Fibroblast of skin of abdomen (primary cell): Measurements from ENCODE around the gene FASTK.
A peak's percentile ranks its signal among the peaks of the same experiment; 100 is the strongest.

Experiments used
- DNase-seq: peaks from one replicate; pipeline ENCODE4 v3.0.0-alpha.2; 2013

Gene FASTK

DNA sequence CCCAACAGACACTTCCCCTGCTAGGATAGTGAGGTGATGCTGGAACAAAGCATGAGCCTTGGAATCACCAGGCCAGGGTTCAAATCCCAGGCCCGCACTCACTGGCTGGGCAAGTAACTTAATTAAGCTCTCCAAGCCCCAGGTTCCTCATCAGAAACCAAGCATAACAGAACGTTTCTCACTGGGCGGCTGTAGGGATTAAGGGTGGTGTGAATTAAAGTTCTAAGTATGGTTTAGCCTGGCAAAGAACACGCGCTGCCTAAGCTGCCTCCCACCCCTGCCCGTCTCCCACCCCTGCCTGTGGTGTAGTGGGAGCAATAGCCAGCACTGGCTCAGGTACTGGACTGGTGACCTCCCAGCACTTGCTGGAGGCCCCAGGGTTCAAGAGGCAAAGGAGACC is 15.6 kb downstream of the FASTK start:
- DNase-seq, result no peak

DNA sequence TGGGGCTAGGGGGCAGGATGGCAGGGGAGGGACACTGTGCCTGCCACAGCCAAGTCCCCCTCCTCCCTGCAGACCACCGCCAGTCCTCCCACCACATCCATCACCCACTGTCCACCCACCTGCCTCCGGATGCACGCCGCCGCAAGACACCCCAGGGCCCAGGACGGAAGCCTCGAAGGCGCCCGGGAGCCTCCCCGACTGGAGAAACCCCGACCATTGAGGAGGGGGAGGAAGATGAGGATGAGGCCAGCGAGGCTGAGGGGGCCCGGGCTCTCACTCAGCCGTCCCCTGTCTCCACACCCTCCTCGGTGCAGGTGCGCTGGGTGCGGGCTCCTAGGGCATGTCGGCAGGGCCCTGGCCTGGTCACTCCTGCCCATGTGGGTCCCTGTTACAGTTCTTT is 16.2 kb downstream of the FASTK start:
- DNase-seq, result no peak

DNA sequence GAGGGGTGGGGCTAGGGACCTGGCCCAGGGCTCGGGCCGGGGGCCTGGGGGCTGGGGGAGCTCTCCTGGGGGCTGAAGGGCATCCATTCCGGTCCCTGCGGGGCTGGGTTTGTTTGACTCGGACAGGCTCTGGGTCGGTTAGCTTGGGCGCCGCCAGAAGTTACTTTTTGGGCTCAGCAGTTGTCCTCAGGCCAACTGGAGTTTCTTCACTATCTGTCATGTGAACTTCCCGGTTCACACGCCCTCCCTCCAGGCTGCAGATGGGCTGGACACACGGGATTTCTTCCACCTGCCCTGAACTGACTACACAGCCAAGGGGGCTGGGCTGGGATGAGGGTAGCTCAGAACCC is 17.4 kb downstream of the FASTK start:
- DNase-seq, result no peak

DNA sequence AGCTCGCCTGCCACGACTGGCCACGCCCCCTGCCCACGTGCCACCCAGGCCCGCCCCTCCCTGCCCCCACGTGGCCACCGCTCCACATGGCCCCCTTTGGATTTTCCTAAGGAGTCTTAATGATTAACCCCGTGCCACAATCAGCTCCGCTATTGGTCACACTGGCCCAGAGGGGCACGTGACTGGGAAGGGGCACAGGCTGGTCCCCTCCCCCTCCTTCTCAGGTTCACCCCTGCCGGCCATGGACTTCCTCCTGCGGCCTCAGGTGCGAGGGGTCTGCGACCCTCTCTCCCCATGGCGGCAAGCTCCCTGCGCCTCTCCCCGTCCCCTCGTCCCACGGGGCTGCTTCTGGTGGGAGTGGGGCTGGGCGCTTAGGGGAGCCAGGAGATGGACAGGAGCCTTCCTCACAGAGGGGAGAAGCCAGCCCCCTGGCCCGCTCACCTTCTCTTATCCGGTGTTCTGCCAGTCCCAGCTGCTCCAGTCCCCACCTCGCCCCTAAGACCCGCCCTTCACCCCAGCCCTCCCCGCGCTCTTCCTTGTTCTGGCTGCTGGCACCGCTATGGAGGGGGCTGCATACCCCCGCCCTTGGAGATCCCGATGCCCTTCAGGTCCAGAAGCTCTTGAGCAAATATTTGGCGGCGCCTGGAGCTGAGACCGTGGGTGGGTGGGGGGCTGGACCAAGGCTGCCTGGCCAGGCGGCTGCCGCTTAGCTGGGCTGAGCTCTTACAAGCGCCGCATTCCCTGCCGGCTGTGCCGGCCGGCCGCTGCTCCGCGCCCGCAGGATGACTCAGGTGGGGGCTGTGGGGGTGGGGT is 18.0 kb downstream of the FASTK start:
- DNase-seq, result peak; percentile 58

DNA sequence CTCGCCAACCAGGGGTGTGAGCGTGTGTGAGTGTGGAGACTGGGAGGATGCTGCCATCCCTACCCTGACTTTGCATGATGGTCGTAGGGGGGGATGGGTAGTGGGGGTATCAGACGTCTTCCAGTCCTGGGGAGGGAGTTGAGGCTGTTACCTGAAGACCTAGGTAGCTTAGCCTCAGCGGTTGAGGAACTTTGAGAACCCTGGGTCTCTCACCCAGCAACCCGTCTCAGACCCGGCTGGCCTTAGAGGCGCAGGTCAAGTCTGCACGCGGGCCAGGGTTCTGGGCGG is 18.6 kb downstream of the FASTK start:
- DNase-seq, result no peak

DNA sequence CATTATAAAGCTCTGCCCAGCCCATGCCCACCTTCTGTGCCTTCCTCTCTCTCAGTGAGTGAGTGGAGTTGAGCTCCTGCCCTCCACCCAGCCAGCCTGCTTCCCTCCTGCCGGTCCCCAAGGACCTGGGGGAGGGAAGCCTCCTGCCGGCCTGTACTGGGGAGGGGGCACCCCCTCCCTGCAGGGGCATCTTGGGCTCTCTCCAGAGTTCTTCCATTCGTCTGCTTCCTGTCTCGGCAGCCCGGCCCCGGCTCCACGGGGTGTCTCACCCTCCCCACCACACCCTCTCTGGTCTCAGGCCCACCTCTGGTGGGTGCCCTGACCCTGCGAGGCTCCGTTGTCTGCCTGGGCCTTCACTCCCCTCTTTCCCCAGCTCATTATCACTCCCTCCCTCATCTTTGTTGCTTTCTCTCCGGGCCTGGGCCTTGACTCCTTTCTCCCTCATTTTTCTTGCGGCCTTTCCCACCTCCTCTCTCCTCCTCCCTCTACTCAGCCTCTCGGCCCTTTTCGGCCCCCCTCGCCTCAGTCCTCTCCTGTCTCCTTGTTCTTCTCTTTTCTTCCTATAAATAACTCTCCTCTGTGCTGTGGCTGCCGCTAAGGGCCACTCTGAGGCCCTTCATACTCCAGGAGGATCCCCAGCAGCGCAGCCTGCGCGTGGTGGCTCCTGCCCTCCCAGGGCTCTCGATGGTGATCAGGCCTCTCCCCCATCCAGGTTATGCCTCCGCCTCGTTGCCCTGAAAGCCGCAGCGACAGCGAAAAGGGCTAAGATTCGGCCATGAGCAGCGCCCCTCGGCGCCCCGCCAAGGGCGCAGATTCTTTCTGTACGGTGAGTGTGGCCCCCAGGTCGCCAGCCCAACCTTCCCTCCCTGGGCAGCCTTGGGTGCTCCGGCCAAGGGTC is 19.1 kb downstream of the FASTK start:
- no peak for DNase-seq

DNA sequence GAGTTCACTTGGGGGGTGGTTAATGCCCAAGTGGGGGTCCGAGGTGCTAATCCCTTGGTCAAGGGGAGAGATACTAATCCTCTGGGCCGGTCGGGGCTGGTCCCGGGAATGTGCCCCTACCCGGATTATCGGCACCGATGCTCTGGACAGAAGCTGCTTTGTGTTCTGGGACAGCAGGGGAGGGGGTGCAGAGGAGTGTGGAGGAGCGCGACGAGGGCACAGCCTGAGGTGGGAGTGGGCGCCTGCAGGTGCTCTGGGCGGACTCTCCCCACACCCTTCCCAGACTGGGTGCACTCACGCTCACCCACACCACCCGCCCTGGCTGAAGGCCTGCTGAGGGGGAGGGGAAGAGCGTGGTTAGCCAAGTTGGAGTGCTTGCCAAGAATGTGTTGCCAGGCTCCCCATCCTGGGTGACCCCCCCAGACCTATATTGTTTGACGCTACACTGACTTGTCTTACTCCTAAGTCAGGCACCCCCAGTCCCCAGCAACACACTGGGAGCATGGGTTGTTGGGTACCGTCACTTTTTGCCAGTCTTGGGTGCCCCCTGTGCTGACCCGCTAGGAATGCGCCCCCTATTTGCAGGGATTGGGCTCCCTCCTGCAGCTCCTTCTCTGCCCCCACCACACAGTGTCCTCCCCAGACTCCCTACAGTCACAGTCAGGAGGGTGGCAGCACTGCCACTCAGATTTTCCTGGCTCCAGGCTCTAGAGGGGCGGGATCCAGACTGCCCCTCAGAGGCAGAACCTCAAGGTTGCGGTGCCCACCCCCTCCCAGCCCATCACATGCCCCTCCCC is 20.0 kb downstream of the FASTK start:
- DNase-seq, result no peak

DNA sequence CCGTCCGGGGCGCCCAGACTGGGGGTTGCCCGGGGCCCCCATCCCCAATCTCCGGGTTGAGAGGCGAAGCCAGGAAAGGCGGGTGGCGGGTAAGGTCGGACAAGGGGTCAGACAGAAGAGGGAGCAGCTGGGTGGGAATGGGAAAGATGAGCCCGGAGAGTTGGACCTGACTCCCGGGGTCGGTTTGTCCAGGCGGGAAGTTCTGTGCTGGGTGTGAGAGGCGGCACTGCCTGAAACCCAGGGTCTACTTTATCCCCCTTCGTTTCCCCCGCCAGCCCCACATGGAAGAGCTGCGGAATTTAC is 20.5 kb downstream of the FASTK start:
- DNase-seq, result no peak

DNA sequence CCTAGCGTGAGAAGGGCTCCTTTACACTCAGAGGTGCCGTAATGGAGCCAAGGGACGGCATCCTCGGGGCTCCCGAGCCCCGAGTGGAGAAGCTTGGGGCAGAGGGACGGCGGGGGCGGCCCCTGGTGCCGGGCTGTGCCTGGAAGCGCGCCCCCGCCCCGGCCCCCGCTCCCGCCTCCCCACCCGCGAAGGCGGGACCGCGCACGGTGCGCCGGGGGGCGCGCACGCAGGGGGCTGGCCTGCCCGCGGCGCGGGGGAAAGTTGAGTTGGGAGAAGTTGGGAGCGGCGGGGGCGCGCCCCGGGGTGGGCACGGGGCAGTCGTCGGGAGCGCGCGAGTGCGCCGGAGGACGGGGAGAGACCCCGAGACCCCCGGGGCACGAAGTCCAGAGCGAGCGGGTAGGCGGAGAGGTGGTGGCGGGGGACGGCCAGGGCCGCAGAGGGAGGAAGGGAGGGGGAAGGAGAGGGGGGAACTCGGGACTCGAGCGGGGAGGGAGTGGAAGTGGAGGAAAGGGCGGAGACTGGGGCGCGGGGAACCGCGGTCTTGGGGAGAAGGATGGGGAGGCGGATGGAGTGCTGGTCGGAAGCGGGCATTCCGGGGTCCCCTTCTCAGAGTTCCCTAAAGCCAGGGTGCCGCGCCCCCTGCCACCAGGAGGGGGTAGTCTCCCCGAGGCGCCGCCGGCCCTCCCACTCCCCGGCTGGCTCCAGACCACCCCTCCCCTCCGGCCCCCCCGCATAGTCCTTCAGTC is 21.1 kb downstream of the FASTK start, which contains the start of gene SLC4A2:
Gene SLC4A2, plus strand, starts transcription at position 223 of the 746 bp plus-strand sequence. CDS start 2,399 bp downstream, outside the sequence.
- peak; percentile 77 for DNase-seq

DNA sequence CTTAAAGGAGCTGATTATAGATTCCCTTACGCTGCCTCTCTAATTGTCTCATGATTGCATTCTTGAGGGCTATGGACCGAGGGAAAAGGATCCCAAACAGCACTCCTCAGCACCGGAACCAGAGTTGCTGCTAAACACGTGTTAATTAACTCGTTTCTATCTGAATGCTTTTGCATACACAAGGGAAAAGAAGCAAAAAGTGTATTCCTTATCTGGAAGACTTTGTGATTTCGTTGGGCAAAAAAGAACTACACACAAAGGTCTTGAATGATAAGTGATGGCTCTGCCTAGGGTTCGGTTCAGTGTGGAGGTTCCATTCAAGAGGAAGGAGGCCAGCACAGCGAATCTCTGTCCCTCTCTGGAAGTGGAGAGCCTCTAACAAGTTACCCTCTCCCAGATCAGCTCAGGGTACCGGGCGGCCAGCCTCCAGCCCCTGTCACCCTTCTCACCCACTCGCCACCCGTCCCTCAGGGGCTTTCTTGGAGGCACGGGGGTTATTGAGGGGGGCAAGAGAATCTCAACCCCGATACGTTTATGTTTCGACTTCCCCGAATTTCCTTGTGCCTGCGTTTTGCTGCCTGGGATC is 21.7 kb downstream of the FASTK start:
- DNase-seq, result no peak

DNA sequence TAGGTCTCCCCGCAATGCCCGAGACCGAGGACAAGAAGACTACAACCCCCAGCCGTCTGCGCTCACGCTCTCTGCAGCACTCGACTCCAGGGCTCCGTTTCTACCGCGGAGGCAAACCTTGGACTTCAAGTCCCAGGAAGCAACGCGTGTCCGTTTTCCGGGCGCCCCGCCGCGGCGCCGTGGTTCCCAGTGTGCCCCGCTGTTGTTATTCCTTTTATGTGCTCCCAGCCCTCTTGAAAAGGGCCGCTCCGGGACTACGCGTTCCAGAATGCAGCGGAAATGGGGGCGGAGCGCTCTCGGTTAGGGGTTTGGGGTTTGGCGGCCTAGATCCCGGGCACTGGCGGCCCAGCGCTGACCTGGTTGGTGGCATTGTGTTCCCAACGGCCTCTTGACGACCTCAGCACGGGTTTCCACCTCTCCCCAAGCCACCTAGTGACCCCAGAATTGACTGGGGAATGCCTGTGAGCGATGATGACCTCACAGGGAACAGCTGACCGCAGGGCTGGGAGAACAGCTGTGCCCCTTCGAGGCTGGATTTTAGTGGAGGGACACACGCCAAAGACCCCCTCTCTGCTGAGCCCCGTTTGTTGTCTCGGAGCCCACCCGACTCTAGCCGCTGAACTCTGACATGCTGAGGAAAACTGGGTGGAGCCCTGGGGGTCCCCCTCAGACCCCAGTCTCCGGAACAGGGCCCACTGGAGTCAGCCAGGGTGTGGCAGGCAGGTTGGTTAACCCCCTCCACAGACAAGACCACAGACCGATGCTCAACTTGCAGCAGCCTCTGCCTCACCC is 22.4 kb downstream of the FASTK start:
- DNase-seq, result peak; percentile 100

DNA sequence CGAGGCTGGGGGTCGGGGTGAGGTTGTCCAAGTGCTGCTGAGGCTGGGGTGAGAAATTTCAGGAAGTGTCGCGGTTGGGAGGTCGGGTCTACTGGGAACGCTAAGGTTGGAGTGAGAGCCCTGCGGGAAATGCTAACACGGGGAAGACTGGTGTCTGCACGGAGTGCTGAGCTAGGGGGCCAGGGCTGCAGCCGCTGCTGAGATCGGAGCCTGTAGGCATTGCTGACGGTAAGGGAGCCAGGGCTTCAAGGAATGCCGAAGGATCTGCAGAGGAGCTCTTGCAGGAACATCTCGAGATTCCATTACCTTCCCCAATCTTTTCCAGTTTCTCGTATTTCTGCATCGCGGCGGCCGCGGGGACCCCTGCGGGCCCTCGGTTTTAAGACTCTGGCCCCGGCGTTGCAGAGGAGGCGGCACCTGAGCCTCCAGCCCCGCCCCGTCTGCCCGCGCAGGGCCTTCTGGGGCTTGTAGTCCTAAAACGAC is 23.1 kb downstream of the FASTK start, which contains the start of gene CDK5:
Gene CDK5, minus strand, starts transcription at position 392 of the 483 bp plus-strand sequence. Its CDS starts 49 bp downstream, at position 343.
- no peak for DNase-seq

DNA sequence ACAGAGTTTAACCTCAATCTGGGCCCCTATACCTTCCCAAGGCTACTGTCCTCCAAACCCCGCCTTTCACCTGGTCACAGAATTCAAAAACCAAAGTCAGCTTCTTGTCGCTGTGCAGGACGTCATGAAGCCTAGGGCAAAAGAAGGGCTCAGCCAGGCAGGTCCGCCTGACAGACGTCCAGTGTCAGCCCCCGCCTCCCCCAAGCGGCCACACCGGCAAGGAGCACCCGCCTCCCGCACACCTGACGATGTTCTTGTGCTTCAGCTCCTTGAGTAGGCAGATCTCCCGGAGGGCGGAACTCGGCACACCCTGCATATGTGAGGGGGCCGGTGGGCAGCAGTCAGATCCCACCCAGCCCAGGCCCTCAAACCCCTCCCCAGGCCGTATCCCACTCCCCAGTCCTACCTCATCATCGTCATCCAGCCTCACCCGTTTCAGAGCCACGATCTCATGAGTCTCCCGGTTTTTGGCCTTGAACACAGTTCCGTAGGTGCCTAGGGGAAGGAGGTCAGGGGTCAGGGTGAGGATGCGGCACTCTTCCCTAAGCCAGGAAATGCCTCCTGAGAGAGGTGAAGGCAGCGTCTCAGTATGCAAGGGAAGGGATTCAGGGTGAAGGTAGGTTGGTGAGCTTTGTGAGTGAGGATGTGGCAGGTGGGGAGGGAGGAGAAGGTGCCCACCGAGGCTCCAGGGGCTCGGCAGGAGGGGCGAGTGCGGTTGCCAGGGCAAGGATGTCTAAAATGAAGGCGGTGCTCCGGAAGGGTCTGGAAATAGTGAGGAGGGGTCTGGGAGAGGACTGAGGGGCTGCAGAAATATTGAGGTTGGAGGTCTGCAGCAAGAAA is 23.7 kb downstream of the FASTK start:
- DNase-seq, result no peak

DNA sequence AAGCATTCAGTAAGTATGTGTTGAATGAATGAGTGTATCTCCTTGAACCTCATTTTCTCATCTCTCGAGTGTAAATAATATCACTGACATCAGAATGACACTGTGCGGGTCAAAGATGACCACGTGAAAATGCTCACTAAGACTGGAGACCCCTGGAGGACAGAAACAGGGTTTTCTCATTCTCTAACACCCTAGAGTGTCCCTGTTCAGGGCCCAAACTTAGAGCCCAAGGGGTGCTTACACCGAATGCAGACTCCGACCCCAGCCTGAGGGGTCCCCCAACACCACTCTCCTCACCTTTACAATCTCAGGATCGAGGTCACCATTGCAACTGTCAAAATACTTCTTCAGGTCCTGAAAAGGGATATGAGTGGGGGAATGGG is 24.3 kb downstream of the FASTK start:
- DNase-seq, result no peak

DNA sequence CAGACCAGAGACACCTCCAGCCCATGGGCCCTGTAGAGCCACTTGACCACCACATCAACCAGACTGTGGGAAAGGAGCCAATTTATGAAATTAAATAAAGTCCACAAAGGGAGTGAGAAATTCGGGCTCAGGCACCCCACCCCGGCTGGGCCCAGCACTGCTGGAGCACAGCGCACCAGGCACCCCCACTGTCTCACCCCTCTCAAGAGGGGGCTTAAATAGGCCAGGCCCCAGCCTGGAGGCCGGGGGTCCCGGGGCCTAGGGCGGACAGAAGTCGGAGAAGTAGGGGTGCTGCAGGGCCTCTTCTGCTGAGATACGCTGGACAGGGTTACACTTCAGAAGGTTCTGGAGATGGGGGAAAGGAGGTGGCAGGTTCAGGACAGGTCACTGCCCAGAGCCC is 26.9 kb downstream of the FASTK start:
- DNase-seq, result no peak

DNA sequence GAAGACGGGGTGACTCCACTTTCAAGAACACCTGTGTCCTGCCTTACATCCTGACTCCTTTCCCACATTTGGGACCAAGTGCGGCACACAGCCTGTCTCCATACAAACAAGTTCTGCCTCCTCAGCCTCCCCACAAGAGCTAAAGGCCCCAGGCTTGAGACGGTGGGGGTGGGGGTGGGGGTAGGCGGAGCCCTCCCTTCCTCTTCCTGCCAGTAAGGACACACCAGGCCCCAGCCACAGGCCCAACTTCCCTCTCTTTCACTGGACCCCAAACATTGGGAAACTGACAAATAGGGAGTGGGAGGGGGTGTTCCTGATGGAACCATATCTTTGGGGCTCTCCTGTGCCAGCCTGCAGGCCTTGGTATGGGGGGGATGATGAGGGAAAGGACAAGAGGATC is 27.5 kb downstream of the FASTK start:
- DNase-seq, result no peak

DNA sequence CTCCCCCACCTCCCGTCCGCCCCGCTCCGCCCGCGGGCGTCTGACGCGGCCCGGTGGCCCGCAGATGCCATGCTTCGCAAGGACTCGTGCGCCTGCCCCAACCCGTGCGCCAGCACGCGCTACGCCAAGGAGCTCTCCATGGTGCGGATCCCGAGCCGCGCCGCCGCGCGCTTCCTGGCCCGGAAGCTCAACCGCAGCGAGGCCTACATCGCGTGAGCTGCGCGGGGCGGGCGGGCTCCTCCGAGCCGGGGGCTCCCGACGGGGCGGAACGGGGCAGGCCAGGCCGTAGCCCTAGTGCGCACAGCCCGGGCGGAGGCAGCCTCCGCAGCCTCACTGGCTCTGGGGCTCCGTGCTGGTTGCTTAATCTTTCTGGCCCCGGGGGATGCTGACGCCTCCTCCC is 29.5 kb downstream of the FASTK start:
- peak; percentile 59 for DNase-seq

DNA sequence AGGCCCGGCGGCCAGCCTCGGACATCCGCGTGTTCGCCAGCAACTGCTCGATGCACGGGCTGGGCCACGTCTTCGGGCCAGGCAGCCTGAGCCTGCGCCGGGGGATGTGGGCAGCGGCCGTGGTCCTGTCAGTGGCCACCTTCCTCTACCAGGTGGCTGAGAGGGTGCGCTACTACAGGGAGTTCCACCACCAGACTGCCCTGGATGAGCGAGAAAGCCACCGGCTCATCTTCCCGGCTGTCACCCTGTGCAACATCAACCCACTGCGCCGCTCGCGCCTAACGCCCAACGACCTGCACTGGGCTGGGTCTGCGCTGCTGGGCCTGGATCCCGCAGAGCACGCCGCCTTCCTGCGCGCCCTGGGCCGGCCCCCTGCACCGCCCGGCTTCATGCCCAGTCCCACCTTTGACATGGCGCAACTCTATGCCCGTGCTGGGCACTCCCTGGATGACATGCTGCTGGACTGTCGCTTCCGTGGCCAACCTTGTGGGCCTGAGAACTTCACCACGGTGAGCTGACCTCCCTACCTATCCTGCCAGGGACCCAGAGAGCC is 31.6 kb downstream of the FASTK start:
- DNase-seq, result no peak

DNA sequence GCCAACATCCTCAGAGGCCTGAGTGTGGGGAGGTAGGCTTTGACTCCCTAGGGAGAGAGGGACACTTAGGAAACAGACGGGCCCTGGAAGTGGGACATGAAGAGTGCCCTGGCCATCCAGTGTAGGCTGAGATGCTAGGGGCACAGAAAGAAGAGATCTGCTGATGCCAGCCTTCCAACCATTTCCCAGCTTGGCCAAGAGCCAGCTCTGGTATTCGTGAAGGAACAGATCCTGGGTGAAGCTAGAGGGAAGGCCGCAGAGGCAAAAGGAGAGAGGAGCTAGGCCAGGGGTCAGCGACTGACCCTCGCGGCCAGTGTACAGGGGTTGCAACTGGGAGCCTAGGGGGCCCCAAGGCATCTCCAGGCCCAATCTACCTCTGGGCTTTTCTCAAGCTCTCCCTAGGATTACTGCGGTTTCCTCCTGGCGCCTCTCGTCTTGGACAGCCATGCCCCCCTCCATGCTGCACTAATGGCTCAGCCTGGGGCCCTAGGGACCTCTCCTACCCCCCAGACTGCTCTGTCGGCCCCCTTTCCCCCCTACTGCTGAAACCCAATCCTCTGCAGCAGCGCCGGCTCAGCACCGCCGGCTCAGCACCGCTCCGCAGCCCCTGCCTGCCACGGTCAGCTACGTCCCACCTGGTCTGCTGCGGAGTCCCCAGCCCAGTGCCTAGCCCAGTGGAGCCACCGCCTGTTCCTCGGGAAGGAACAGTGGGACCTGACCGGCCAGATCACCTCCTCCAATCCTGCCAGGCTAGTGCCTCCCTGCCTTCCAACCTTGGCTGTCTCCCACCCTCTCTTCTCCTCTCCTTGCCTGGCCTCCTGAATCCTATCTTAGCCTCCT is 32.4 kb downstream of the FASTK start, which contains the start of gene ASIC3:
Gene ASIC3, plus strand, starts transcription at position 556 of the 840 bp plus-strand sequence. CDS start 355 bp downstream, outside the sequence.
- no peak for DNase-seq
